K562 (cell line): ENCODE measurements around the gene BBX. TPM values are rescaled to one million over a fixed set of nuclear protein-coding genes. Genes with fewer than 3 reads are reported as not detected.
A peak's percentile ranks its signal among the peaks of the same experiment; 100 is the strongest.

Source experiments
- ASH1L ChIP-seq: fragments of 450-650 bp; IDR thresholded peaks from 2 replicates; pipeline ENCODE4 v1.6.1; 2018; ENCODE audit warnings: borderline replicate concordance, mild to moderate bottlenecking, low read depth; ENCODE audit not compliant: partially characterized antibody
- ATF3 ChIP-seq, 2 experiments: fragments of 450-650 bp in 1 of 2; sonication (generic) in 1 of 2; formaldehyde crosslinking in 1 of 2; IDR thresholded peaks in 1 of 2; conservative IDR thresholded peaks in 1 of 2; 2 replicates each; pipeline versions ENCODE4 v1.6.1 to v1.8.1; 2016 to 2023; ENCODE audit warnings: mild to moderate bottlenecking in 2 of 2, moderate library complexity in 2 of 2, inconsistent platforms in 1 of 2, missing genetic modification reagents in 1 of 2
- BRF2 ChIP-seq: IDR thresholded peaks from 3 replicates; pipeline ENCODE4 v1.6.1; 2011; ENCODE audit warnings: borderline replicate concordance, mild to moderate bottlenecking; ENCODE audit not compliant: insufficient read length, insufficient read depth
- CC2D1A ChIP-seq: fragments of 450-650 bp; IDR thresholded peaks from 2 replicates; pipeline ENCODE4 v1.6.1; 2017; ENCODE audit warnings: mild to moderate bottlenecking
- HEY1 ChIP-seq: fragments of 250-450 bp; sonication (Bioruptor Pico); IDR thresholded peaks from 2 replicates; pipeline ENCODE4 v1.5.0; 2020; ENCODE audit warnings: mild to moderate bottlenecking, moderate library complexity, borderline replicate concordance
- HMGN3 ChIP-seq: IDR thresholded peaks from 2 replicates; pipeline ENCODE4 v1.6.1; 2011; ENCODE audit warnings: borderline replicate concordance, low read depth, mild to moderate bottlenecking, mixed read lengths, low read length; ENCODE audit not compliant: insufficient read length; ENCODE audit errors: extremely low read depth
- HNRNPL ChIP-seq: fragments of 200-400 bp; formaldehyde crosslinking; IDR thresholded peaks from 2 replicates; pipeline ENCODE4 v1.6.1; 2017; ENCODE audit warnings: low read depth, mild to moderate bottlenecking, low read length
- ILK ChIP-seq: fragments of 450-650 bp; IDR thresholded peaks from 2 replicates; pipeline ENCODE4 v1.6.1; 2016; ENCODE audit warnings: missing genetic modification characterization, low read depth, mild to moderate bottlenecking, missing compliant biosample characterization, moderate library complexity, borderline replicate concordance
- KLF10 ChIP-seq: fragments of 250-450 bp; sonication (Bioruptor Pico); IDR thresholded peaks from 2 replicates; pipeline ENCODE4 v1.6.1; 2021; ENCODE audit warnings: matching md5 sums
- MEF2A ChIP-seq: IDR thresholded peaks from 2 replicates; pipeline ENCODE4 v1.6.1; 2011; ENCODE audit warnings: low read depth, mild to moderate bottlenecking, low read length, moderate library complexity; ENCODE audit not compliant: control insufficient read depth
- MXI1 ChIP-seq: IDR thresholded peaks from 2 replicates; pipeline ENCODE4 v1.6.1; 2011; ENCODE audit warnings: low read depth, mild to moderate bottlenecking, improper control_type of control experiment, low read length
- NRF1 ChIP-seq, 2 experiments: fragments of 450-650 bp; IDR thresholded peaks in 1 of 2; conservative IDR thresholded peaks in 1 of 2; 2 replicates each; pipeline ENCODE4 v1.6.1; 2014; ENCODE audit warnings: mild to moderate bottlenecking in 2 of 2
- SRSF3 ChIP-seq: fragments of 200-400 bp; formaldehyde crosslinking; IDR thresholded peaks from 2 replicates; pipeline ENCODE4 v1.6.1; 2016; ENCODE audit warnings: mild to moderate bottlenecking, low read length, moderate library complexity; ENCODE audit not compliant: insufficient read depth
- STAT5A ChIP-seq: IDR thresholded peaks from 2 replicates; pipeline ENCODE4 v1.6.1; 2012; ENCODE audit warnings: low read length, inconsistent platforms, borderline replicate concordance
- ZNF609 ChIP-seq: sonication (generic); formaldehyde crosslinking; IDR thresholded peaks from 2 replicates; pipeline ENCODE4 v1.8.1; 2023; ENCODE audit warnings: missing genetic modification reagents, mild to moderate bottlenecking, borderline replicate concordance
- polyA plus RNA-seq, 8 experiments: library from polyadenylated mRNA; depleted of rRNA in 4 of 8; stranded (reverse) in 5 of 8; unstranded in 3 of 8; fragments of >200 nt; fragmentation: Nextera tagmentation in 2 of 8; fragmentation: Illumina TruSeq in 1 of 8; extraction: Ambion mirVana in 2 of 8; extraction: Trizol in 1 of 8; gene quantifications; 2 replicates each; pipeline versions ENCODE4 v1.2.1 to v1.2.3, GENCODE V29; 2011 to 2014; ENCODE audit warnings: inconsistent platforms in 1 of 8, missing spikeins in 1 of 8
- total RNA-seq, 7 experiments: library from RNA; depleted of rRNA in 6 of 7; stranded (reverse); fragments of >200 nt in 6 of 7; fragmentation: Illumina TruSeq in 2 of 7; extraction: Trizol in 2 of 7; gene quantifications; 2 replicates each; pipeline versions ENCODE4 v1.2.1 to v1.2.3, GENCODE V29; 2011 to 2021; ENCODE audit warnings: low replicate concordance in 1 of 7
- TF ChIP-seq, protein P1 (sequence below): fragments of 250-450 bp; sonication (Bioruptor Pico); IDR thresholded peaks from 2 replicates; pipeline ENCODE4 v1.6.1; 2021; ENCODE audit warnings: mild to moderate bottlenecking
- TF ChIP-seq, protein P2 (sequence below): fragments of 450-650 bp; formaldehyde crosslinking; conservative IDR thresholded peaks from 2 replicates; pipeline ENCODE4 v1.4.0; 2022; ENCODE audit warnings: mild to moderate bottlenecking, missing genetic modification characterization

BBX gene
- total and polyA plus RNA-seq, 9 of the 15 experiments (the other 6 are each of a cell fraction or from before 2014, with no cell fraction given) = 4.9 to 19.5 (median 11.8) TPM

DNA sequence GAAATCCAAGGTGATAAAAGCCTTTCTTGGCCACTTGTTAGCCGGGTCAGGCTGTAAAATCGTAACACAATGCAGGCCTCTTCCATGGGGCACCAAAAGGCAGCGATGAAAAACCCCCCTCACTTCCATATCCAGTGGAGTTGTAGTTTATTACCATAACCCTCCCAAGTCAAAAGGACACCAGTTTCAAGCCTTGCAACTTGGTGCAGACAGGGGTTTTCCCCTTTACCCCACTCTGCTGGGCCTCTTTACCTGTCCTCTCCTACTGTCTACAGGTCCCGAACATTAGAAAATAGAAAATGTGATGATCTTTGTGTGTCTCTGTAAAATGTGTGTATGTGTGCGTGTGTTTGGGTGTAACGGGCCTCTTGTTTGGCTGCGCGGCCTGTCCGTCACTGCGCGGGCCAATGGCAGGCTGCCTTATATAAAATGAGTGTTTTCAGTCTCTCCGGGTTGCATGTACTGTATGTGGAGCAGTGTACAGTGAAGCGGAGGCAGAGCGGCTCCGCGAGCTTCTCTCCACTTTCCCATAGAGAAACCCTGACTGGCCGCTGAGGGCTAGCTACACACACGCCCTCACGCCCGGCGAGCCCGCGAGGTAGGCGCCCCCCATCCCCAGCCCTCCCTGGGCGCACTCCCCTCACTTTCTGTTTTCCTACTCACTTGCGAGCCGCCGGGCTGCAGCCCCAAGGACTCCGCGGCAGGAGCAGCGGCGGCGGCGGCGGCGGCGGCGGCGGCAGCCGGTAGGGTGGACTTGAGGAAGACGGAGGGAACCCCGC lies at the start of gene BBX (continued):
- no peak for TF ChIP-seq ATF3 (IDR thresholded peaks at IDR 0.05)
- TF ChIP-seq ATF3 (CRISPR knock-in tag; conservative IDR thresholded peaks at IDR 0.05) = no peak
- TF ChIP-seq HMGN3 = no peak
- TF ChIP-seq STAT5A = no peak
- no peak for TF ChIP-seq MEF2A
- no peak for TF ChIP-seq MXI1
- TF ChIP-seq KLF10 (CRISPR knock-in tag) = no peak
- TF ChIP-seq ILK (tag) = no peak
- no peak for TF ChIP-seq CC2D1A
- TF ChIP-seq HNRNPL = no peak
- no peak for TF ChIP-seq SRSF3
- TF ChIP-seq ASH1L = peak; percentile 95
- no peak for TF ChIP-seq HEY1 (CRISPR knock-in tag)
- no peak for TF ChIP-seq ZNF609 (CRISPR knock-in tag)
- peak; percentile 47 to 49 for TF ChIP-seq NRF1 (conservative IDR thresholded peaks at IDR 0.05 in 1 of 2, IDR thresholded peaks at IDR 0.05 in 1 of 2)
- TF ChIP-seq, protein P1, sequence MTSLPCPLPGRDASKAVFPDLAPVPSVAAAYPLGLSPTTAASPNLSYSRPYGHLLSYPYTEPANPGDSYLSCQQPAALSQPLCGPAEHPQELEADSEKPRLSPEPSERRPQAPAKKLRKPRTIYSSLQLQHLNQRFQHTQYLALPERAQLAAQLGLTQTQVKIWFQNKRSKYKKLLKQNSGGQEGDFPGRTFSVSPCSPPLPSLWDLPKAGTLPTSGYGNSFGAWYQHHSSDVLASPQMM = no peak
- no peak for TF ChIP-seq BRF2
- TF ChIP-seq, protein P2, sequence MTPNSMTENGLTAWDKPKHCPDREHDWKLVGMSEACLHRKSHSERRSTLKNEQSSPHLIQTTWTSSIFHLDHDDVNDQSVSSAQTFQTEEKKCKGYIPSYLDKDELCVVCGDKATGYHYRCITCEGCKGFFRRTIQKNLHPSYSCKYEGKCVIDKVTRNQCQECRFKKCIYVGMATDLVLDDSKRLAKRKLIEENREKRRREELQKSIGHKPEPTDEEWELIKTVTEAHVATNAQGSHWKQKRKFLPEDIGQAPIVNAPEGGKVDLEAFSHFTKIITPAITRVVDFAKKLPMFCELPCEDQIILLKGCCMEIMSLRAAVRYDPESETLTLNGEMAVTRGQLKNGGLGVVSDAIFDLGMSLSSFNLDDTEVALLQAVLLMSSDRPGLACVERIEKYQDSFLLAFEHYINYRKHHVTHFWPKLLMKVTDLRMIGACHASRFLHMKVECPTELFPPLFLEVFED (CRISPR knock-in tag) = no peak
